SJSA1 (cell line): Measurements from ENCODE around the gene LGR6. TPM values are rescaled to one million over a fixed set of nuclear protein-coding genes. Genes with fewer than 3 reads are reported as not detected.
A peak's percentile ranks its signal among the peaks of the same experiment; 100 is the strongest.

Source experiments
- DNase-seq, 2 experiments: peaks; one replicate each; pipeline ENCODE4 v3.0.0-alpha.2; 2015 to 2020; ENCODE audit warnings: low spot score in 2 of 2, low read depth in 1 of 2
- H3K27ac ChIP-seq: fragments of 250-450 bp; sonication (Bioruptor Pico); 2 replicates; pipeline ENCODE4 v1.5.1; 2020; ENCODE audit warnings: mild to moderate bottlenecking, moderate library complexity
- H3K27me3 ChIP-seq: fragments of 250-450 bp; sonication (Bioruptor Pico); replicated peaks from 2 replicates; pipeline ENCODE4 v1.5.1; 2020; ENCODE audit warnings: mild to moderate bottlenecking, moderate library complexity
- H3K36me3 ChIP-seq: fragments of 250-450 bp; sonication (Bioruptor Pico); 2 replicates; pipeline ENCODE4 v1.5.1; 2020; ENCODE audit warnings: mild to moderate bottlenecking
- H3K4me1 ChIP-seq: fragments of 250-450 bp; sonication (Bioruptor Pico); replicated peaks from 2 replicates; pipeline ENCODE4 v1.6.1; 2021; ENCODE audit warnings: mild to moderate bottlenecking
- H3K4me3 ChIP-seq: fragments of 250-450 bp; sonication (Bioruptor Pico); 2 replicates; pipeline ENCODE4 v1.5.1; 2020; ENCODE audit warnings: mild to moderate bottlenecking
- H3K9me3 ChIP-seq: fragments of 250-450 bp; sonication (Bioruptor Pico); replicated peaks from 2 replicates; pipeline ENCODE4 v1.5.1; 2020; ENCODE audit warnings: mild to moderate bottlenecking
- total RNA-seq: library from RNA; depleted of rRNA; stranded (reverse); fragments of >200 nt; shearing (Covaris generic); gene quantifications from 2 replicates; pipeline ENCODE4 v1.2.3, GENCODE V29; 2014

Gene LGR6
- total RNA-seq, 1 experiment from 2014 or later: not detected

- no peak overlapping the region for H3K27ac ChIP-seq
Observed at GRCh38 chr1:202279806-202280205, 86.2 kb downstream of the LGR6 start.

GRCh38 chr1:202280595-202280994, 87.0 kb downstream of the LGR6 start:
- peak overlapping the region; percentile 32 for H3K27ac ChIP-seq
- H3K4me3 ChIP-seq: no peak overlapping the region
- H3K27me3 ChIP-seq: no peaks in the 10 kb centered on the region
- no peaks in the 10 kb centered on the region for H3K9me3 ChIP-seq
- H3K4me1 ChIP-seq: peaks cover 53% of the 10 kb centered on the region
- DNase-seq: no peak
- H3K36me3 ChIP-seq: no peaks in the 10 kb centered on the region

More at GRCh38 chr1:202279806-202280205, 86.2 kb downstream of the LGR6 start:
- H3K4me1 ChIP-seq: peaks cover 53% of the 10 kb centered on the region
- no peaks in the 10 kb centered on the region for H3K27me3 ChIP-seq
- no peaks in the 10 kb centered on the region for H3K36me3 ChIP-seq
- DNase-seq: peak in 1 of 2 experiments; percentile 21
- H3K4me3 ChIP-seq: no peak overlapping the region
- H3K9me3 ChIP-seq: no peaks in the 10 kb centered on the region

- peak; percentile 66 to 69 for DNase-seq
- H3K4me1 ChIP-seq: peaks cover 53% of the 10 kb centered on the region
- no peaks in the 10 kb centered on the region for H3K27me3 ChIP-seq
- no peaks in the 10 kb centered on the region for H3K36me3 ChIP-seq
- no peaks in the 10 kb centered on the region for H3K9me3 ChIP-seq
- H3K4me3 ChIP-seq: no peak overlapping the region
- peak overlapping the region; percentile 32 for H3K27ac ChIP-seq
Observed at GRCh38 chr1:202281316-202282024, 87.9 kb downstream of the LGR6 start.

GRCh38 chr1:202282025-202282371, 88.4 kb downstream of the LGR6 start:
- Histone ChIP-seq H3K27ac (no peak overlapping the region; the same call in 1 of the 2 replicates), H3K36me3 (no peaks in the 10 kb centered on the region), H3K4me3 (no peak overlapping the region), H3K4me1 (peaks cover 53% of the 10 kb centered on the region), H3K27me3 (no peaks in the 10 kb centered on the region), H3K9me3 (no peaks in the 10 kb centered on the region)
- DNase-seq: no peak

GRCh38 chr1:202282596-202283283, 89.1 kb downstream of the LGR6 start:
- no peak for DNase-seq
- H3K27ac ChIP-seq: no peak overlapping the region
- no peak overlapping the region for H3K4me3 ChIP-seq
- H3K4me1 ChIP-seq: peaks cover 53% of the 10 kb centered on the region
- no peaks in the 10 kb centered on the region for H3K9me3 ChIP-seq
- H3K36me3 ChIP-seq: no peaks in the 10 kb centered on the region
- no peaks in the 10 kb centered on the region for H3K27me3 ChIP-seq

GRCh38 chr1:202283379-202283844, 89.8 kb downstream of the LGR6 start:
- peaks cover 53% of the 10 kb centered on the region for H3K4me1 ChIP-seq
- DNase-seq: peak; percentile 53 to 58
- no peak overlapping the region for H3K27ac ChIP-seq

GRCh38 chr1:202283991-202284390, 90.4 kb downstream of the LGR6 start:
- Histone ChIP-seq H3K4me1 (peaks cover 53% of the 10 kb centered on the region), H3K9me3 (no peaks in the 10 kb centered on the region), H3K27ac (no peak overlapping the region), H3K27me3 (no peaks in the 10 kb centered on the region), H3K36me3 (no peaks in the 10 kb centered on the region), H3K4me3 (no peak overlapping the region)
- peak; percentile 38 to 59 for DNase-seq

More at GRCh38 chr1:202283379-202283844, 89.8 kb downstream of the LGR6 start:
- Histone ChIP-seq H3K4me3 (no peak overlapping the region), H3K27me3 (no peaks in the 10 kb centered on the region), H3K36me3 (no peaks in the 10 kb centered on the region), H3K9me3 (no peaks in the 10 kb centered on the region)

- Histone ChIP-seq H3K4me3 (no peak overlapping the region), H3K36me3 (no peaks in the 10 kb centered on the region), H3K4me1 (peaks cover 38% of the 10 kb centered on the region), H3K9me3 (no peaks in the 10 kb centered on the region), H3K27me3 (no peaks in the 10 kb centered on the region), H3K27ac (no peak overlapping the region)
- no peak for DNase-seq
Observed at GRCh38 chr1:202285908-202286307, 92.3 kb downstream of the LGR6 start.

GRCh38 chr1:202286622-202287097, 93.1 kb downstream of the LGR6 start:
- no peaks in the 10 kb centered on the region for H3K27me3 ChIP-seq
- peaks cover 38% of the 10 kb centered on the region for H3K4me1 ChIP-seq
- H3K27ac ChIP-seq: no peak overlapping the region
- no peak for DNase-seq
- H3K36me3 ChIP-seq: no peaks in the 10 kb centered on the region
- H3K9me3 ChIP-seq: no peaks in the 10 kb centered on the region
- H3K4me3 ChIP-seq: no peak overlapping the region

- no peaks in the 10 kb centered on the region for H3K27me3 ChIP-seq
- no peaks in the 10 kb centered on the region; the same call in 1 of the 2 replicates for H3K9me3 ChIP-seq
- no peaks in the 10 kb centered on the region for H3K36me3 ChIP-seq
- H3K27ac ChIP-seq: no peak overlapping the region
- peaks cover 38% of the 10 kb centered on the region for H3K4me1 ChIP-seq
- H3K4me3 ChIP-seq: no peak overlapping the region
- DNase-seq: no peak
Observed at GRCh38 chr1:202287196-202287595, 93.6 kb downstream of the LGR6 start.

- peaks cover 38% of the 10 kb centered on the region for H3K4me1 ChIP-seq
- H3K27me3 ChIP-seq: no peaks in the 10 kb centered on the region
- no peak overlapping the region for H3K4me3 ChIP-seq
- H3K27ac ChIP-seq: no peak overlapping the region
- no peak for DNase-seq
- no peaks in the 10 kb centered on the region; the same call in 1 of the 2 replicates for H3K9me3 ChIP-seq
- no peaks in the 10 kb centered on the region for H3K36me3 ChIP-seq
Observed at GRCh38 chr1:202288177-202288576, 94.6 kb downstream of the LGR6 start.

GRCh38 chr1:202289009-202289408, 95.4 kb downstream of the LGR6 start:
- Histone ChIP-seq H3K27me3 (no peaks in the 10 kb centered on the region), H3K36me3 (no peaks in the 10 kb centered on the region), H3K27ac (no peak overlapping the region), H3K9me3 (no peaks in the 10 kb centered on the region; the same call in 1 of the 2 replicates), H3K4me3 (no peak overlapping the region), H3K4me1 (peaks cover 30% of the 10 kb centered on the region)
- no peak for DNase-seq

GRCh38 chr1:202291001-202291400, 97.4 kb downstream of the LGR6 start:
- no peak overlapping the region for H3K4me3 ChIP-seq
- no peak for DNase-seq
- H3K9me3 ChIP-seq: no peaks in the 10 kb centered on the region; the same call in 1 of the 2 replicates
- H3K27ac ChIP-seq: no peak overlapping the region
- H3K4me1 ChIP-seq: peaks cover 32% of the 10 kb centered on the region
- H3K27me3 ChIP-seq: no peaks in the 10 kb centered on the region
- no peaks in the 10 kb centered on the region for H3K36me3 ChIP-seq
